Ishikawa (cell line): ENCODE data around the gene LARP1B.

Experiments
- CEBPB ChIP-seq: IDR thresholded peaks from 2 replicates; pipeline ENCODE4 v1.6.1; 2012
- CREB1 ChIP-seq: IDR thresholded peaks from 2 replicates; pipeline ENCODE4 v1.6.1; 2012; ENCODE audit warnings: low read depth
- EGR1 ChIP-seq: IDR thresholded peaks from 2 replicates; pipeline ENCODE4 v1.6.1; 2012
- EP300 ChIP-seq: IDR thresholded peaks from 2 replicates; pipeline ENCODE4 v1.6.1; 2012; ENCODE audit warnings: borderline replicate concordance
- NFIC ChIP-seq: IDR thresholded peaks from 2 replicates; pipeline ENCODE4 v1.6.1; 2012
- RAD21 ChIP-seq: IDR thresholded peaks from 2 replicates; pipeline ENCODE4 v1.6.1; 2012; ENCODE audit warnings: low read depth
- TAF1 ChIP-seq: IDR thresholded peaks from 2 replicates; pipeline ENCODE4 v1.6.1; 2012; ENCODE audit warnings: low read depth, mild to moderate bottlenecking
- TCF12 ChIP-seq: IDR thresholded peaks from 2 replicates; pipeline ENCODE4 v1.6.1; 2012; ENCODE audit warnings: low read depth
- YY1 ChIP-seq: IDR thresholded peaks from 2 replicates; pipeline ENCODE4 v1.6.1; 2012; ENCODE audit warnings: low read depth
- TF ChIP-seq, protein P1 (sequence below): IDR thresholded peaks from 2 replicates; pipeline ENCODE4 v1.6.1; 2012; ENCODE audit warnings: low read depth, mild to moderate bottlenecking
- TF ChIP-seq, protein P2 (sequence below): IDR thresholded peaks from 2 replicates; pipeline ENCODE4 v1.6.1; 2012

DNA sequence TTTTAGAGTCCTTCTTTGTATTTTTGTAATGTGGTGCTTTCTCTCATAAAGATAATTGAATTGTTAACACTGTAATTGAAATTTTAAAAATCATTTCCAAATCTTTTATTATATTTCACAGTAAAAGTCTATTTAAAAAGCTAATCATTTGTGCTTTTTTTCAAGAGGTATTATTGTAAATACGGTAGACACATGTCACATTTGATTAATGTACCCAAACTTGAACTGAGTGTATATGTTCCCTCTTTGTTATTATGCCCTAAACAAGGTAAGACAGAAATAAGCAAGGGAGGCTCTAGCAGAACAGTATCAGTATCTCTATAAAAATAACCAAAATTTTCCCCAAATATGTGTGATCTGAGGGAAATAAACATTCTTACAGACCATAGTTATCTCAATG, 21.5 kb upstream of the LARP1B start:
- TF ChIP-seq, protein P1, sequence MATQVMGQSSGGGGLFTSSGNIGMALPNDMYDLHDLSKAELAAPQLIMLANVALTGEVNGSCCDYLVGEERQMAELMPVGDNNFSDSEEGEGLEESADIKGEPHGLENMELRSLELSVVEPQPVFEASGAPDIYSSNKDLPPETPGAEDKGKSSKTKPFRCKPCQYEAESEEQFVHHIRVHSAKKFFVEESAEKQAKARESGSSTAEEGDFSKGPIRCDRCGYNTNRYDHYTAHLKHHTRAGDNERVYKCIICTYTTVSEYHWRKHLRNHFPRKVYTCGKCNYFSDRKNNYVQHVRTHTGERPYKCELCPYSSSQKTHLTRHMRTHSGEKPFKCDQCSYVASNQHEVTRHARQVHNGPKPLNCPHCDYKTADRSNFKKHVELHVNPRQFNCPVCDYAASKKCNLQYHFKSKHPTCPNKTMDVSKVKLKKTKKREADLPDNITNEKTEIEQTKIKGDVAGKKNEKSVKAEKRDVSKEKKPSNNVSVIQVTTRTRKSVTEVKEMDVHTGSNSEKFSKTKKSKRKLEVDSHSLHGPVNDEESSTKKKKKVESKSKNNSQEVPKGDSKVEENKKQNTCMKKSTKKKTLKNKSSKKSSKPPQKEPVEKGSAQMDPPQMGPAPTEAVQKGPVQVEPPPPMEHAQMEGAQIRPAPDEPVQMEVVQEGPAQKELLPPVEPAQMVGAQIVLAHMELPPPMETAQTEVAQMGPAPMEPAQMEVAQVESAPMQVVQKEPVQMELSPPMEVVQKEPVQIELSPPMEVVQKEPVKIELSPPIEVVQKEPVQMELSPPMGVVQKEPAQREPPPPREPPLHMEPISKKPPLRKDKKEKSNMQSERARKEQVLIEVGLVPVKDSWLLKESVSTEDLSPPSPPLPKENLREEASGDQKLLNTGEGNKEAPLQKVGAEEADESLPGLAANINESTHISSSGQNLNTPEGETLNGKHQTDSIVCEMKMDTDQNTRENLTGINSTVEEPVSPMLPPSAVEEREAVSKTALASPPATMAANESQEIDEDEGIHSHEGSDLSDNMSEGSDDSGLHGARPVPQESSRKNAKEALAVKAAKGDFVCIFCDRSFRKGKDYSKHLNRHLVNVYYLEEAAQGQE, result no peak
- TF ChIP-seq CEBPB (no peak), EP300 (no peak), YY1 (no peak), RAD21 (no peak), TAF1 (no peak), TCF12 (no peak), NFIC (no peak), CREB1 (no peak), EGR1 (no peak)
- TF ChIP-seq, protein P2, sequence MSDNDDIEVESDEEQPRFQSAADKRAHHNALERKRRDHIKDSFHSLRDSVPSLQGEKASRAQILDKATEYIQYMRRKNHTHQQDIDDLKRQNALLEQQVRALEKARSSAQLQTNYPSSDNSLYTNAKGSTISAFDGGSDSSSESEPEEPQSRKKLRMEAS, result no peak
